A549 (cell line): ENCODE data around the gene ALAD. TPM values are rescaled to one million over a fixed set of nuclear protein-coding genes. Genes with fewer than 3 reads are reported as not detected.
A peak's percentile ranks its signal among the peaks of the same experiment; 100 is the strongest.

Experiments
- ATAC-seq, 2 experiments: fragments of 200-7000 bp in 1 of 2; fragments of >200 bp in 1 of 2; cut with Nextera tagmentation in 1 of 2; cut with Tn5 transposase in 1 of 2; 3 replicates each; pipeline versions ENCODE4 v1.8.0 to v1.9.1; 2018 to 2020; ENCODE audit warnings: mild to moderate bottlenecking in 1 of 2, moderate library complexity in 1 of 2
- CTCF ChIA-PET: fragments of 300-600 bp; sonication (Branson Sonifier 250); formaldehyde crosslinking; extraction: SDS; loops from one replicate; lab custom pipeline; 2021; ENCODE audit warnings: antibody characterized with exemption, inconsistent platforms; lab: Yijun Ruan, JAX
- POLR2A ChIA-PET: fragments of 350-600 bp; formaldehyde crosslinking; extraction: SDS; loops from one replicate; lab custom pipeline; 2021; ENCODE audit warnings: antibody characterized with exemption, inconsistent platforms; lab: Yijun Ruan, JAX
- DNase-seq, 2 experiments: peaks; one replicate each; pipeline versions ENCODE4 v3.0.0 to v3.0.0-alpha.2; 2011 to 2016; ENCODE audit warnings: low read depth in 1 of 2, low spot score in 1 of 2
- FAIRE-seq: peaks from 2 replicates; lab custom pipeline; 2011; peaks lifted over from hg19 to GRCh38; lab: Jason Lieb, UNC
- H3K27ac ChIP-seq, 2 experiments: fragments of >200 bp; sonication (Bioruptor Twin); formaldehyde crosslinking; 3 replicates each; pipeline ENCODE4 v1.5.1; 2016 to 2017
- H3K4me1 ChIP-seq: fragments of >200 bp; sonication (Bioruptor Twin); formaldehyde crosslinking; 3 replicates; pipeline ENCODE4 v1.6.1; 2016
- H3K4me2 ChIP-seq: fragments of >200 bp; sonication (Bioruptor Twin); formaldehyde crosslinking; 3 replicates; pipeline ENCODE4 v1.6.1; 2016
- H3K4me3 ChIP-seq: fragments of >200 bp; sonication (Bioruptor Twin); formaldehyde crosslinking; 3 replicates; pipeline ENCODE4 v1.5.1; 2016
- H3K9me3 ChIP-seq: fragments of >200 bp; sonication (Bioruptor Twin); formaldehyde crosslinking; 3 replicates; pipeline ENCODE4 v1.6.1; 2016
- CBX2 ChIP-seq: fragments of 200-600 bp; sonication (generic); IDR thresholded peaks from 2 replicates; pipeline ENCODE4 v1.6.1; 2016; ENCODE audit warnings: low read depth, mild to moderate bottlenecking, borderline replicate concordance
- CTCF ChIP-seq: fragments of >200 bp; sonication (Bioruptor Twin); formaldehyde crosslinking; IDR thresholded peaks from 3 replicates; pipeline ENCODE4 v1.5.1; 2016
- EHMT2 ChIP-seq: fragments of 200-600 bp; sonication (generic); IDR thresholded peaks from 2 replicates; pipeline ENCODE4 v1.6.1; 2016; ENCODE audit warnings: antibody characterized with exemption, low read depth, mild to moderate bottlenecking, moderate library complexity
- HMGXB4 ChIP-seq: fragments of 250-450 bp; sonication (Bioruptor Pico); IDR thresholded peaks from 2 replicates; pipeline ENCODE4 v1.5.0; 2021; ENCODE audit warnings: mild to moderate bottlenecking, moderate library complexity, borderline replicate concordance
- HOXB5 ChIP-seq: fragments of 250-450 bp; sonication (Bioruptor Pico); IDR thresholded peaks from 2 replicates; pipeline ENCODE4 v1.5.0; 2020; ENCODE audit warnings: mild to moderate bottlenecking, moderate library complexity
- JUNB ChIP-seq: fragments of >200 bp; sonication (Bioruptor Twin); formaldehyde crosslinking; IDR thresholded peaks from 2 replicates; pipeline ENCODE4 v1.6.1; 2016
- KDM5A ChIP-seq: fragments of 200-600 bp; sonication (generic); IDR thresholded peaks from 2 replicates; pipeline ENCODE4 v1.6.1; 2016; ENCODE audit warnings: antibody characterized with exemption, mild to moderate bottlenecking
- MAX ChIP-seq: IDR thresholded peaks from 2 replicates; pipeline ENCODE4 v1.6.1; 2012
- NPAS2 ChIP-seq: fragments of 250-450 bp; sonication (Bioruptor Pico); IDR thresholded peaks from 2 replicates; pipeline ENCODE4 v1.8.0; 2022; ENCODE audit warnings: mild to moderate bottlenecking, moderate library complexity, borderline replicate concordance
- PHF8 ChIP-seq: fragments of 200-600 bp; sonication (generic); IDR thresholded peaks from 2 replicates; pipeline ENCODE4 v1.6.1; 2016; ENCODE audit warnings: low read depth, mild to moderate bottlenecking, antibody characterized with exemption, moderate library complexity, borderline replicate concordance
- RCOR1 ChIP-seq: fragments of 150-350 bp; IDR thresholded peaks from 2 replicates; pipeline ENCODE4 v1.6.1; 2014; ENCODE audit warnings: antibody characterized with exemption, low read length, low read depth
- TFCP2L1 ChIP-seq: fragments of 250-450 bp; sonication (Bioruptor Pico); IDR thresholded peaks from 2 replicates; pipeline ENCODE4 v1.5.0; 2021; ENCODE audit warnings: mild to moderate bottlenecking
- ZC3H11A ChIP-seq: fragments of 450-650 bp; IDR thresholded peaks from 2 replicates; pipeline ENCODE4 v1.6.1; 2014; ENCODE audit warnings: antibody characterized with exemption, mild to moderate bottlenecking
- WGBS: methylation state at CpG from one replicate; pipeline ENCODE4 v1.1.6; 2017; ENCODE audit errors: missing lambda C conversion rate; 5-methylcytosine and 5-hydroxymethylcytosine counted together
- polyA plus RNA-seq, 4 experiments: library from polyadenylated mRNA; depleted of rRNA in 3 of 4; stranded (reverse); fragments of >200 nt; fragmentation: RNase III in 1 of 4; extraction: RNeasy Plus Mini Kit Qiagen cat#74134 plus additional on column Dnase treatment in 1 of 4; gene quantifications; 2 replicates in 3 of 4; 3 replicates in 1 of 4; pipeline ENCODE4 v1.2.3, GENCODE V29; 2011 to 2017
- TF ChIP-seq, protein P1 (sequence below): fragments of 200-600 bp; sonication (generic); IDR thresholded peaks from 2 replicates; pipeline ENCODE4 v1.6.1; 2016; ENCODE audit warnings: antibody characterized with exemption, mild to moderate bottlenecking, moderate library complexity
- TF ChIP-seq, protein P2 (sequence below): fragments of 150-350 bp; IDR thresholded peaks from 2 replicates; pipeline ENCODE4 v1.6.1; 2014; ENCODE audit warnings: low read depth, mild to moderate bottlenecking, low read length

Gene ALAD
- polyA plus RNA-seq, 2 of the 4 experiments (the other 2 are of a cell fraction): 5.7 to 18.5 TPM

DNA sequence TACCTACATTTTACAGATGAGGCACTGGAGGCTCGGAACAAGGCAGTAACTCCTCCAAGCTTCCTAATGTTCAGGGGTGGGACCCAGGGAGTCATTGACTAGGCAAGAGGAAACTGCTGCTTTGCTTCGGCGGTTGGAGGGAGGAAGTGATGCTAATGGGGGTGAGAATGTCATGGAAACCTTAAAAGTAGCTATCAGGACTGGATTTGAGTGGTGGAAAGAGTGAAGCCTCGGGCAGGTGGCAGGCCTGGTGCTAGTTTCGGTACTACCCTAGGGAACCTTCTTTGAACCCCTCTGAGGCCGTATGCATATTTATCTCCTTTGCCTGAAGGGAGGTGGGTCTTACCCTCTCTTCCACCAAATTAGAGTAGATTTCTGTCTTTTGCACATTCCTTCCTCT, 50.1 kb downstream of the ALAD start (continued):
- TF ChIP-seq HMGXB4: no peak
- TF ChIP-seq PHF8: no peak
- TF ChIP-seq, all 56 proteins: peak for 0

- CTCF ChIA-PET: interaction anchor here (0.8 to 2.8 kb wide), 6 partner anchors 10 to 60 kb away, joined by 3 to 11 read pairs (median 5); partner anchors contain the start of genes ALAD, POLE3 and WDR31
- POLR2A ChIA-PET: interaction anchor here (5.4 kb wide), 1 partner anchor 10 kb away, joined by 29 read pairs; the partner anchor contains the start of gene WDR31
- Histone ChIP-seq H3K9me3 (no peaks in the 10 kb centered on the region), H3K4me1 (peaks cover 6% of the 10 kb centered on the region; the same call in 1 of the 3 replicates), H3K27ac (no peak overlapping the region), H3K4me2 (peak overlapping the region; percentile 97), H3K4me3 (peak overlapping the region; percentile 74)
- DNase-seq: no peak
- FAIRE-seq: no peak
- TF ChIP-seq, protein P1, sequence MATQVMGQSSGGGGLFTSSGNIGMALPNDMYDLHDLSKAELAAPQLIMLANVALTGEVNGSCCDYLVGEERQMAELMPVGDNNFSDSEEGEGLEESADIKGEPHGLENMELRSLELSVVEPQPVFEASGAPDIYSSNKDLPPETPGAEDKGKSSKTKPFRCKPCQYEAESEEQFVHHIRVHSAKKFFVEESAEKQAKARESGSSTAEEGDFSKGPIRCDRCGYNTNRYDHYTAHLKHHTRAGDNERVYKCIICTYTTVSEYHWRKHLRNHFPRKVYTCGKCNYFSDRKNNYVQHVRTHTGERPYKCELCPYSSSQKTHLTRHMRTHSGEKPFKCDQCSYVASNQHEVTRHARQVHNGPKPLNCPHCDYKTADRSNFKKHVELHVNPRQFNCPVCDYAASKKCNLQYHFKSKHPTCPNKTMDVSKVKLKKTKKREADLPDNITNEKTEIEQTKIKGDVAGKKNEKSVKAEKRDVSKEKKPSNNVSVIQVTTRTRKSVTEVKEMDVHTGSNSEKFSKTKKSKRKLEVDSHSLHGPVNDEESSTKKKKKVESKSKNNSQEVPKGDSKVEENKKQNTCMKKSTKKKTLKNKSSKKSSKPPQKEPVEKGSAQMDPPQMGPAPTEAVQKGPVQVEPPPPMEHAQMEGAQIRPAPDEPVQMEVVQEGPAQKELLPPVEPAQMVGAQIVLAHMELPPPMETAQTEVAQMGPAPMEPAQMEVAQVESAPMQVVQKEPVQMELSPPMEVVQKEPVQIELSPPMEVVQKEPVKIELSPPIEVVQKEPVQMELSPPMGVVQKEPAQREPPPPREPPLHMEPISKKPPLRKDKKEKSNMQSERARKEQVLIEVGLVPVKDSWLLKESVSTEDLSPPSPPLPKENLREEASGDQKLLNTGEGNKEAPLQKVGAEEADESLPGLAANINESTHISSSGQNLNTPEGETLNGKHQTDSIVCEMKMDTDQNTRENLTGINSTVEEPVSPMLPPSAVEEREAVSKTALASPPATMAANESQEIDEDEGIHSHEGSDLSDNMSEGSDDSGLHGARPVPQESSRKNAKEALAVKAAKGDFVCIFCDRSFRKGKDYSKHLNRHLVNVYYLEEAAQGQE: no peak
- TF ChIP-seq CTCF (no peak), MAX (no peak), HMGXB4 (no peak), ZC3H11A (no peak), JUNB (no peak), TFCP2L1 (CRISPR knock-in tag) (no peak), CBX2 (no peak), NPAS2 (CRISPR knock-in tag) (no peak), RCOR1 (no peak), EHMT2 (no peak), HOXB5 (no peak), KDM5A (no peak)
- TF ChIP-seq, protein P2, sequence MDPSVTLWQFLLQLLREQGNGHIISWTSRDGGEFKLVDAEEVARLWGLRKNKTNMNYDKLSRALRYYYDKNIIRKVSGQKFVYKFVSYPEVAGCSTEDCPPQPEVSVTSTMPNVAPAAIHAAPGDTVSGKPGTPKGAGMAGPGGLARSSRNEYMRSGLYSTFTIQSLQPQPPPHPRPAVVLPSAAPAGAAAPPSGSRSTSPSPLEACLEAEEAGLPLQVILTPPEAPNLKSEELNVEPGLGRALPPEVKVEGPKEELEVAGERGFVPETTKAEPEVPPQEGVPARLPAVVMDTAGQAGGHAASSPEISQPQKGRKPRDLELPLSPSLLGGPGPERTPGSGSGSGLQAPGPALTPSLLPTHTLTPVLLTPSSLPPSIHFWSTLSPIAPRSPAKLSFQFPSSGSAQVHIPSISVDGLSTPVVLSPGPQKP: no peak
- 56% methylated on average over 14 of the region's 14 CpGs for WGBS
- ATAC-seq: no peak
Measured at GRCh38 chr9:113350107-113350661, 50.9 kb downstream of the ALAD start.
